B cell (primary cell): ENCODE results near the gene CREBBP. TPM values are rescaled to one million over a fixed set of nuclear protein-coding genes. Genes with fewer than 3 reads are reported as not detected.
A peak's percentile ranks its signal among the peaks of the same experiment; 100 is the strongest.

ENCODE experiments used
- ATAC-seq: fragments of 200-7000 bp; cut with Tn5 transposase; one replicate; pipeline ENCODE4 v1.10.0; 2021; ENCODE audit warnings: low read depth, mild to moderate bottlenecking, moderate number of reproducible peaks, moderate library complexity
- CTCF ChIA-PET: fragments of 350-600 bp; sonication (Branson Sonifier 250); formaldehyde crosslinking; loops from one replicate; lab custom pipeline; 2021; ENCODE audit warnings: antibody characterized with exemption, inconsistent platforms; lab: Charles Lee
- POLR2A ChIA-PET: fragments of 350-600 bp; sonication (Branson Sonifier 250); formaldehyde crosslinking; loops from one replicate; lab custom pipeline; 2021; ENCODE audit warnings: antibody characterized with exemption; lab: Charles Lee
- DNase-seq: peaks from one replicate; pipeline ENCODE4 v3.0.0; 2013
- H2AFZ ChIP-seq: 2 replicates; pipeline ENCODE4 v1.6.1; 2012; ENCODE audit warnings: mild to moderate bottlenecking, low read depth, low read length; ENCODE audit not compliant: insufficient read depth, poor library complexity, severe bottlenecking
- H3K27ac ChIP-seq, 2 donors: 1 replicate in 1 of 2; 2 replicates in 1 of 2; pipeline ENCODE4 v1.5.1; 2012 to 2013; ENCODE audit warnings: low read length in 2 of 2, mild to moderate bottlenecking in 2 of 2, moderate library complexity in 1 of 2
- H3K27me3 ChIP-seq, 4 experiments: fragments of 200-600 bp in 1 of 4; sonication (generic) in 1 of 4; replicated peaks in 1 of 4; 1 replicate in 2 of 4; 2 replicates in 2 of 4; pipeline versions ENCODE4 v1.6.1 to v1.7.0; 2013 to 2016; ENCODE audit warnings: low read length in 3 of 4, mild to moderate bottlenecking in 2 of 4, mixed read lengths in 1 of 4, moderate library complexity in 1 of 4; ENCODE audit not compliant: insufficient read depth in 4 of 4, control insufficient read depth in 3 of 4; ENCODE audit errors: control extremely low read depth in 1 of 4
- H3K36me3 ChIP-seq, 2 experiments: replicated peaks in 1 of 2; 1 replicate in 1 of 2; 2 replicates in 1 of 2; pipeline versions ENCODE4 v1.6.1 to v1.7.1; 2013; ENCODE audit warnings: low read length in 1 of 2; ENCODE audit not compliant: insufficient read depth in 2 of 2, control insufficient read depth in 1 of 2; ENCODE audit errors: control extremely low read depth in 1 of 2, extremely low read depth in 1 of 2
- H3K4me1 ChIP-seq, 2 donors: fragments of 200-600 bp in 1 of 2; sonication (generic) in 1 of 2; 1 replicate in 1 of 2; 2 replicates in 1 of 2; pipeline versions ENCODE4 v1.5.1 to v1.6.1; 2013 to 2017; ENCODE audit warnings: low read length in 2 of 2; ENCODE audit not compliant: control insufficient read depth in 2 of 2, insufficient read depth in 2 of 2
- H3K4me2 ChIP-seq: replicated peaks from 2 replicates; pipeline ENCODE3; 2012; ENCODE audit warnings: mild to moderate bottlenecking, low read depth, low read length; ENCODE audit not compliant: poor library complexity, severe bottlenecking
- H3K4me3 ChIP-seq, 5 experiments: fragments of 200-600 bp in 1 of 5; sonication (generic) in 1 of 5; 1 replicate in 3 of 5; 2 replicates in 2 of 5; pipeline versions ENCODE4 v1.5.1 to v1.7.0; 2011 to 2016; ENCODE audit warnings: low read length in 4 of 5, mild to moderate bottlenecking in 4 of 5, low read depth in 2 of 5, control low read depth in 1 of 5, moderate library complexity in 1 of 5; ENCODE audit not compliant: insufficient read depth in 1 of 5; ENCODE audit errors: control extremely low read depth in 1 of 5, extremely low read depth in 1 of 5
- H3K79me2 ChIP-seq: fragments of 200-600 bp; sonication (generic); one replicate; pipeline ENCODE4 v1.6.0; 2016; ENCODE audit warnings: low read length; ENCODE audit not compliant: control insufficient read depth, insufficient read depth
- H3K9ac ChIP-seq: fragments of 200-600 bp; sonication (generic); 2 replicates; pipeline ENCODE4 v1.6.1; 2017; ENCODE audit warnings: mild to moderate bottlenecking, low read length, moderate library complexity
- H3K9me3 ChIP-seq, 3 donors: one replicate each; pipeline versions ENCODE4 v1.6.1 to v1.7.1; 2013; ENCODE audit warnings: low read length in 2 of 3; ENCODE audit not compliant: control insufficient read depth in 2 of 3, insufficient read depth in 1 of 3; ENCODE audit errors: control extremely low read depth in 1 of 3
- H4K20me1 ChIP-seq: 2 replicates; pipeline ENCODE4 v1.6.0; 2012; ENCODE audit warnings: mild to moderate bottlenecking, low read length; ENCODE audit not compliant: insufficient read depth, control insufficient read depth, poor library complexity, severe bottlenecking
- H3K27ac Mint-ChIP-seq: one replicate; pipeline ENCODE4 v1.8.0; 2021; ENCODE audit warnings: mixed read lengths
- H3K27me3 Mint-ChIP-seq: one replicate; pipeline ENCODE4 v1.8.0; 2021; ENCODE audit warnings: mixed read lengths
- H3K4me1 Mint-ChIP-seq: one replicate; pipeline ENCODE4 v1.8.0; 2021; ENCODE audit warnings: mixed read lengths
- H3K4me3 Mint-ChIP-seq: one replicate; pipeline ENCODE4 v1.8.0; 2021; ENCODE audit warnings: mixed read lengths
- H3K9me3 Mint-ChIP-seq: one replicate; pipeline ENCODE4 v1.8.0; 2022; ENCODE audit warnings: mixed read lengths; ENCODE audit not compliant: insufficient read depth
- EZH2 ChIP-seq: IDR thresholded peaks from 2 replicates; pipeline ENCODE4 v1.6.1; 2012; ENCODE audit warnings: borderline replicate concordance, low read depth, mild to moderate bottlenecking, moderate library complexity, low read length; ENCODE audit not compliant: insufficient read depth, poor library complexity, severe bottlenecking
- WGBS: methylation state at CpG from one replicate; pipeline ENCODE4 v1.1.5; 2013; ENCODE audit warnings: missing lambda C conversion rate; ENCODE audit not compliant: insufficient coverage; 5-methylcytosine and 5-hydroxymethylcytosine counted together
- intact Hi-C: fragments of 100-400 bp; cut with micrococcal nuclease; formaldehyde crosslinking; loops from one replicate; pipeline ENCODE4 v1.10.0; 2022
- polyA plus RNA-seq: library from polyadenylated mRNA; depleted of rRNA; stranded (reverse); fragments of >200 nt; gene quantifications from 2 replicates; pipeline ENCODE4 v1.2.3, GENCODE V29; 2012
- total RNA-seq, 2 donors: library from RNA; stranded (reverse); fragments of 120-200 nt in 1 of 2; gene quantifications; 1 replicate in 1 of 2; 2 replicates in 1 of 2; pipeline versions ENCODE4 v1.2.3 to v1.2.4, GENCODE V29; 2013 to 2022
- TF ChIP-seq, protein P1 (sequence below): fragments of 200-600 bp; IDR thresholded peaks from one replicate; pipeline ENCODE4 v1.8.0; 2022; ENCODE audit warnings: antibody characterized with exemption, mild to moderate bottlenecking

CREBBP gene
- total and polyA plus RNA-seq, 2 donors (not counting 1 experiment from before 2014, with no cell fraction given), result 27.6 to 206 TPM

DNA sequence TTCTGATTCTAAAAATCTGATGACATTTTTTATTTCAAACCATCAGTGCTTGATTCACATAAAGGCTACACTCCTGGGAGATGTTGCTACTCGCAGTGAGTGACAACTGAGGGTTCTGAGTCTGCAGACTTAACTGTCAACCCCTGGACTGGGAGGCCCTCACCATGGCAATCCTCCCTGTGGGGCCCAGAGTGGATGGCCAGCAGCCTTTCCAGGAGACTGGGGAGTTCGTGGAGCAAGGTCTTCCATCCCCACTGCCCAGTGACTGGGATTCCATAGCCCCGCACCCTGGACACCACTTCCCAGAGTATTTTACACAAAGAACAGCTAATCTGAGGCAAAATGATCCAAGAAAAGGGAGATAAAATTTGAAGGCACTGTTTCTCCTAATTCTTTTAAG, 59.3 kb downstream of the CREBBP start:
- H2AFZ ChIP-seq, result no peak overlapping the region
- peaks cover 100% of the 10 kb centered on the region for H4K20me1 ChIP-seq
- no peak for ATAC-seq
- H3K27me3 ChIP-seq, result no peaks in the 10 kb centered on the region
- WGBS, result no CpG with 5 or more reads among the region's 3 CpGs
- H3K27me3 Mint-ChIP-seq, result no peaks in the 10 kb centered on the region
- H3K4me2 ChIP-seq, result no peak overlapping the region
- no peak overlapping the region for H3K27ac Mint-ChIP-seq
- H3K9me3 Mint-ChIP-seq, result no peaks in the 10 kb centered on the region
- peaks cover 0 to 15% of the 10 kb centered on the region in 2 experiments for H3K36me3 ChIP-seq
- H3K9ac ChIP-seq, result no peak overlapping the region
- H3K4me3 Mint-ChIP-seq, result no peak overlapping the region
- peaks cover 0 to 2% (median 0%) of the 10 kb centered on the region in 3 donors for H3K9me3 ChIP-seq
- ChIA-PET CTCF (no interaction called here), POLR2A (no interaction called here)
- H3K79me2 ChIP-seq, result peaks cover 100% of the 10 kb centered on the region
- intact Hi-C loops, result no loop called here
- peaks cover 95% of the 10 kb centered on the region for H3K4me1 Mint-ChIP-seq
- H3K4me3 ChIP-seq, result no peak overlapping the region
- H3K27ac ChIP-seq, result no peak overlapping the region
- no peak for DNase-seq
- TF ChIP-seq, protein P1, sequence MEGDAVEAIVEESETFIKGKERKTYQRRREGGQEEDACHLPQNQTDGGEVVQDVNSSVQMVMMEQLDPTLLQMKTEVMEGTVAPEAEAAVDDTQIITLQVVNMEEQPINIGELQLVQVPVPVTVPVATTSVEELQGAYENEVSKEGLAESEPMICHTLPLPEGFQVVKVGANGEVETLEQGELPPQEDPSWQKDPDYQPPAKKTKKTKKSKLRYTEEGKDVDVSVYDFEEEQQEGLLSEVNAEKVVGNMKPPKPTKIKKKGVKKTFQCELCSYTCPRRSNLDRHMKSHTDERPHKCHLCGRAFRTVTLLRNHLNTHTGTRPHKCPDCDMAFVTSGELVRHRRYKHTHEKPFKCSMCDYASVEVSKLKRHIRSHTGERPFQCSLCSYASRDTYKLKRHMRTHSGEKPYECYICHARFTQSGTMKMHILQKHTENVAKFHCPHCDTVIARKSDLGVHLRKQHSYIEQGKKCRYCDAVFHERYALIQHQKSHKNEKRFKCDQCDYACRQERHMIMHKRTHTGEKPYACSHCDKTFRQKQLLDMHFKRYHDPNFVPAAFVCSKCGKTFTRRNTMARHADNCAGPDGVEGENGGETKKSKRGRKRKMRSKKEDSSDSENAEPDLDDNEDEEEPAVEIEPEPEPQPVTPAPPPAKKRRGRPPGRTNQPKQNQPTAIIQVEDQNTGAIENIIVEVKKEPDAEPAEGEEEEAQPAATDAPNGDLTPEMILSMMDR, result no peak
- TF ChIP-seq EZH2, result no peak
- peaks cover 68 to 80% of the 10 kb centered on the region in 2 donors for H3K4me1 ChIP-seq

DNA sequence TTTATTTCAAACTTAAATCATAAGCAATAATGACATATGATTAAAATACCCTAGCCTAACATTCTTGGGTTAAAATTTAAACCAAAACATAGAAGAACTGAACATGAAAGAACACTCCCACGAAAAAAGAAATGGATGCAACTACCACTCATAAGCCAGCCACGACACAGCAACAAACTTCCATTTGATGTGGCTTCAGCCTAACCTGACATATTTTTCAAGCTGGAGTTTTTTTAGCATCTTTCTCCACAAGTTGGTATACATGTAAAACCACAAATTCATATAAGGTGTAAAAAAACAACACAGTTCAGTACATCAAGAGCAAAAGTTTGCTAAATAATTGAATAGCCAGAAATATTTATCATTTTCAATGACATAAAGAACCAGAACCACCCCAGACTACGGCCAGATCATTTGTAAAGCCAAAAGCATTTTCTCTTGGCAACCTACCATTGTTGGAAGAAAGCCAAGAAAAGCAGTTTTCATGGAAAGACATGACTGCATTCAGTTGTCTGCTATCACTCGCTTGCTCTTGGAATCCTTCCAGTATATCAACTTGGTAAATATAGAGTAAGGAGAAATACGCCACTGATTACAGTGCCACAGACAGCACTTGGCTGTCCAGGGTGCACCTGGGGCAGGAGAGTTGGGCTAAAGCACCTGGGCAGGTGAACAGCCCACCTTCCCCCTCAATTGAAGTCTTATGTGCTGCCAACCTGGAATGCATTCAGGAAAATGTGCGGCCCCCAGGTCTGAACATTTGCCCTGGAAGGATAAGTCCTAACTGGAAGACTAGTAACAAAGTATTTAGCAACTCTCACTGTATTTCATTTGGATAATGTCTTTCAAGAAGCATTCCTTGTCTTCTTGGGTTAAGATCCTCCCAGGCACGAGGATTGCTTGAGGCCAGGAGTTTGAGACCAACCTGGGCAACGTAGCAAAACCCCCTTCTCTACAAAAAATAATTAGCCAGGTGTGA, 60.5 kb downstream of the CREBBP start:
- ChIA-PET POLR2A (no interaction called here), CTCF (no interaction called here)
- peaks cover 0 to 15% of the 10 kb centered on the region in 2 experiments for H3K36me3 ChIP-seq
- peaks cover 71 to 82% of the 10 kb centered on the region in 2 donors for H3K4me1 ChIP-seq
- H3K27me3 Mint-ChIP-seq, result no peaks in the 10 kb centered on the region
- 81% methylated on average over 4 of the region's 8 CpGs for WGBS
- H3K9me3 Mint-ChIP-seq, result no peaks in the 10 kb centered on the region
- DNase-seq, result no peak
- H2AFZ ChIP-seq, result no peak overlapping the region
- peaks cover 91% of the 10 kb centered on the region for H3K4me1 Mint-ChIP-seq
- H3K9me3 ChIP-seq, result peaks cover 0 to 2% (median 0%) of the 10 kb centered on the region in 3 donors
- ATAC-seq, result no peak
- H3K27ac ChIP-seq, result peak overlapping the region in 1 of 2 donors; percentile 62
- intact Hi-C loops, result no loop called here
- no peak overlapping the region for H3K4me3 ChIP-seq
- TF ChIP-seq, protein P1, result no peak
- TF ChIP-seq EZH2, result no peak
- no peaks in the 10 kb centered on the region for H3K27me3 ChIP-seq
- peaks cover 96% of the 10 kb centered on the region for H4K20me1 ChIP-seq
- H3K9ac ChIP-seq, result no peak overlapping the region
- peaks cover 100% of the 10 kb centered on the region for H3K79me2 ChIP-seq
- H3K4me2 ChIP-seq, result peak overlapping the region; percentile 69
- H3K27ac Mint-ChIP-seq, result no peak overlapping the region
- no peak overlapping the region for H3K4me3 Mint-ChIP-seq
